ENCODE data around the gene ZRANB3. TPM values are rescaled to one million over a fixed set of nuclear protein-coding genes. Genes with fewer than 3 reads are reported as not detected.

ZRANB3 gene
- total and polyA plus RNA-seq, 2 of the 13 experiments (the other 11 are each of a cell fraction or from before 2014, with no cell fraction given), result 5.8 to 25.2 TPM

DNA sequence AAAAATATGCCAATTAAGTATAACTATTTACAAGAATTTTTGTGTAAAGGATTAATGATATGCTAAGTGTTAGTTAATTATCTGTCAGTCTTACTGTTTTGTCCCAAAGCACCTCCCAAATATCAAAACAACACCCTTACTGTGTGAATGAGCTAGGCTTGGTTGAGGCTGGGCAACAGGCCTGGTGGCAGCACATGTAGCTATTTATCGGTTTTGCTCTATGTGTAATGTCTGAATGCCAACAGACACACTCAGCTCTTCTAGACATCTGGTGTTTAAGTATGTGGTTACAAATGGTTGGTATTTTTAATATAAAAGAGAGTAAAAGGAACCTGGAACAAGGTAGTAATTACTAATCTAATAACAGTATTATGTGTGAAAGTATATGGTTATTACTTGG lies 303.6 kb downstream of the ZRANB3 start:
- Histone ChIP-seq H3K27me3 (ENCODE audit: control insufficient read depth in 1 of 2, insufficient read depth in 2 of 2, low read length in 2 of 2) (no peaks in the 10 kb centered on the region), H2AFZ (ENCODE audit: low read length) (no peak overlapping the region), H3K79me2 (ENCODE audit: insufficient read depth, low read length) (no peaks in the 10 kb centered on the region), H3K4me3 (replicated peaks in 1 of 3; ENCODE audit: insufficient read depth in 1 of 3, low read depth in 2 of 3, low read length in 3 of 3) (no peak overlapping the region), H3K4me2 (ENCODE audit: low read depth, low read length) (no peak overlapping the region), H3K9ac (ENCODE audit: insufficient read depth, low read depth, low read length) (no peak overlapping the region), H4K20me1 (ENCODE audit: insufficient read depth, low read length) (no peaks in the 10 kb centered on the region), H3K27ac (ENCODE audit: extremely low read length, insufficient read depth, low read length) (no peak overlapping the region), H3K9me3 (ENCODE audit: low read length) (no peaks in the 10 kb centered on the region), H3K4me1 (ENCODE audit: insufficient read depth, low read length) (no peaks in the 10 kb centered on the region), H3K36me3 (replicated peaks in 1 of 2; ENCODE audit: control insufficient read depth in 1 of 2, insufficient read depth in 2 of 2, low read length in 2 of 2) (peaks cover 6 to 13% of the 10 kb centered on the region in 2 experiments)
- ATAC-seq (no peak), FAIRE-seq (no peak), DNase-seq (ENCODE audit: low spot score) (no peak)
- ChIA-PET CTCF (ENCODE audit: low intra/inter-chr PET ratio, low total read pairs) (no interaction called here), POLR2A (no interaction called here)
- no TSS peak for BruUV-seq (replicated peaks)
- intact Hi-C loops (cut with micrococcal nuclease; ENCODE audit: unreplicated experiment), result no loop called here
- no peak for TF ChIP-seq ZNF766 (CRISPR knock-in tag; IDR thresholded peaks at IDR 0.05; ENCODE audit: borderline replicate concordance)
- TF ChIP-seq ZNF879 (CRISPR knock-in tag; IDR thresholded peaks at IDR 0.05), result no peak
- TF ChIP-seq TBL1XR1 (IDR thresholded peaks at IDR 0.05; ENCODE audit: borderline replicate concordance, low read length, partially characterized antibody), result no peak
- TF ChIP-seq ATF7-NPFF (CRISPR knock-in tag; IDR thresholded peaks at IDR 0.05; ENCODE audit: low read depth), result no peak
- no peak for TF ChIP-seq YEATS4 (CRISPR knock-in tag; IDR thresholded peaks at IDR 0.05; ENCODE audit: borderline replicate concordance)
- TF ChIP-seq SMAD3 (CRISPR knock-in tag; IDR thresholded peaks at IDR 0.05), result no peak
- no peak for TF ChIP-seq ZNF660 (CRISPR knock-in tag; IDR thresholded peaks at IDR 0.05; ENCODE audit: borderline replicate concordance, low read depth)
- TF ChIP-seq SRSF1 (optimal IDR thresholded peaks at IDR 0.05; ENCODE audit: low read depth, low read length), result no peak
- TF ChIP-seq NCOA5 (CRISPR knock-in tag; IDR thresholded peaks at IDR 0.05), result no peak
- no peak for TF ChIP-seq DMAP1 (CRISPR knock-in tag; IDR thresholded peaks at IDR 0.05)
- TF ChIP-seq, protein P1, sequence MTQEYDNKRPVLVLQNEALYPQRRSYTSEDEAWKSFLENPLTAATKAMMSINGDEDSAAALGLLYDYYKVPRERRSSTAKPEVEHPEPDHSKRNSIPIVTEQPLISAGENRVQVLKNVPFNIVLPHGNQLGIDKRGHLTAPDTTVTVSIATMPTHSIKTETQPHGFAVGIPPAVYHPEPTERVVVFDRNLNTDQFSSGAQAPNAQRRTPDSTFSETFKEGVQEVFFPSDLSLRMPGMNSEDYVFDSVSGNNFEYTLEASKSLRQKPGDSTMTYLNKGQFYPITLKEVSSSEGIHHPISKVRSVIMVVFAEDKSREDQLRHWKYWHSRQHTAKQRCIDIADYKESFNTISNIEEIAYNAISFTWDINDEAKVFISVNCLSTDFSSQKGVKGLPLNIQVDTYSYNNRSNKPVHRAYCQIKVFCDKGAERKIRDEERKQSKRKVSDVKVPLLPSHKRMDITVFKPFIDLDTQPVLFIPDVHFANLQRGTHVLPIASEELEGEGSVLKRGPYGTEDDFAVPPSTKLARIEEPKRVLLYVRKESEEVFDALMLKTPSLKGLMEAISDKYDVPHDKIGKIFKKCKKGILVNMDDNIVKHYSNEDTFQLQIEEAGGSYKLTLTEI (CRISPR knock-in tag; conservative IDR thresholded peaks at IDR 0.05), result no peak
- TF ChIP-seq ZNF34 (CRISPR knock-in tag; IDR thresholded peaks at IDR 0.05; ENCODE audit: borderline replicate concordance), result no peak
- TF ChIP-seq ZUFSP (CRISPR knock-in tag; IDR thresholded peaks at IDR 0.05; ENCODE audit: borderline replicate concordance), result no peak
- no peak for TF ChIP-seq HNRNPL (IDR thresholded peaks at IDR 0.05; ENCODE audit: low read depth, low read length)
- TF ChIP-seq ZNF180 (CRISPR knock-in tag; IDR thresholded peaks at IDR 0.05; ENCODE audit: borderline replicate concordance, low read depth), result no peak
- TF ChIP-seq, protein P2, sequence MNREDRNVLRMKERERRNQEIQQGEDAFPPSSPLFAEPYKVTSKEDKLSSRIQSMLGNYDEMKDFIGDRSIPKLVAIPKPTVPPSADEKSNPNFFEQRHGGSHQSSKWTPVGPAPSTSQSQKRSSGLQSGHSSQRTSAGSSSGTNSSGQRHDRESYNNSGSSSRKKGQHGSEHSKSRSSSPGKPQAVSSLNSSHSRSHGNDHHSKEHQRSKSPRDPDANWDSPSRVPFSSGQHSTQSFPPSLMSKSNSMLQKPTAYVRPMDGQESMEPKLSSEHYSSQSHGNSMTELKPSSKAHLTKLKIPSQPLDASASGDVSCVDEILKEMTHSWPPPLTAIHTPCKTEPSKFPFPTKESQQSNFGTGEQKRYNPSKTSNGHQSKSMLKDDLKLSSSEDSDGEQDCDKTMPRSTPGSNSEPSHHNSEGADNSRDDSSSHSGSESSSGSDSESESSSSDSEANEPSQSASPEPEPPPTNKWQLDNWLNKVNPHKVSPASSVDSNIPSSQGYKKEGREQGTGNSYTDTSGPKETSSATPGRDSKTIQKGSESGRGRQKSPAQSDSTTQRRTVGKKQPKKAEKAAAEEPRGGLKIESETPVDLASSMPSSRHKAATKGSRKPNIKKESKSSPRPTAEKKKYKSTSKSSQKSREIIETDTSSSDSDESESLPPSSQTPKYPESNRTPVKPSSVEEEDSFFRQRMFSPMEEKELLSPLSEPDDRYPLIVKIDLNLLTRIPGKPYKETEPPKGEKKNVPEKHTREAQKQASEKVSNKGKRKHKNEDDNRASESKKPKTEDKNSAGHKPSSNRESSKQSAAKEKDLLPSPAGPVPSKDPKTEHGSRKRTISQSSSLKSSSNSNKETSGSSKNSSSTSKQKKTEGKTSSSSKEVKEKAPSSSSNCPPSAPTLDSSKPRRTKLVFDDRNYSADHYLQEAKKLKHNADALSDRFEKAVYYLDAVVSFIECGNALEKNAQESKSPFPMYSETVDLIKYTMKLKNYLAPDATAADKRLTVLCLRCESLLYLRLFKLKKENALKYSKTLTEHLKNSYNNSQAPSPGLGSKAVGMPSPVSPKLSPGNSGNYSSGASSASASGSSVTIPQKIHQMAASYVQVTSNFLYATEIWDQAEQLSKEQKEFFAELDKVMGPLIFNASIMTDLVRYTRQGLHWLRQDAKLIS (CRISPR knock-in tag; IDR thresholded peaks at IDR 0.05), result no peak
- no peak for TF ChIP-seq SMARCC2 (IDR thresholded peaks at IDR 0.05)
- 97% methylated on average over 1 of the region's 1 CpG for WGBS (ENCODE audit: low lambda C conversion rate)
- in situ Hi-C loops (cut with HindIII; ENCODE audit: extremely low pct_ligation_motif_present, low pct_unique_long_range_greater_than_20kb), result no loop called here

Data from HepG2 (cell line).